GM19463 (cell line): ENCODE results near the gene CLSTN1.
"Not testable (repeated sequence)": the region's sequence is repeated elsewhere in the genome, so short reads cannot be mapped to it uniquely, and the experiment has no call there.

ENCODE experiments used
- ATAC-seq: cut with Tn5 transposase; IDR thresholded peaks from one replicate; pipeline ENCODE4 v1.9.1; 2021; ENCODE audit warnings: mild to moderate bottlenecking, moderate library complexity; ENCODE audit not compliant: unreplicated experiment

CLSTN1 gene

GRCh38 chr1:9766759-9767442, 56.9 kb downstream of the CLSTN1 start:
- no peak for ATAC-seq

- no peak for ATAC-seq
Measured at GRCh38 chr1:9764550-9764949, 59.2 kb downstream of the CLSTN1 start.

DNA sequence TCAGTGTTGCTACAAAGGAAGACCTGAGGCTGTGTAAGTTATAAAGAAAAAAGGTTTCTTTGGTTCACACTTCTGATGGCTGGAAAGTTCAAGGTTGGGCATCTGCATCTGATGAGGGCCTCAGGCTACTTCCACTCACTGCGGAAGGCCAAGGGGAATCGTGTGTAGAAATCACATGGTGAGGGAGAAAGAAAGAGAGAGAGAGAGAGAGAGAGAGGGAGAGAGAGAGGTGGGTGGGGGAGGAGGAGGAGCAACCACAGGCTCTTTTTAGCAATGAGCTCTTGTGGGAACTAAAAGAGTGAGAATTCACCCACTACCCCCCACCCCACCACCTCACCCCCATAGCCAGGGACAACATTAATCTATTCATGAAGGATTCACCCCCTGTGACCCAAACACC, 59.9 kb downstream of the CLSTN1 start:
- no peak for ATAC-seq

DNA sequence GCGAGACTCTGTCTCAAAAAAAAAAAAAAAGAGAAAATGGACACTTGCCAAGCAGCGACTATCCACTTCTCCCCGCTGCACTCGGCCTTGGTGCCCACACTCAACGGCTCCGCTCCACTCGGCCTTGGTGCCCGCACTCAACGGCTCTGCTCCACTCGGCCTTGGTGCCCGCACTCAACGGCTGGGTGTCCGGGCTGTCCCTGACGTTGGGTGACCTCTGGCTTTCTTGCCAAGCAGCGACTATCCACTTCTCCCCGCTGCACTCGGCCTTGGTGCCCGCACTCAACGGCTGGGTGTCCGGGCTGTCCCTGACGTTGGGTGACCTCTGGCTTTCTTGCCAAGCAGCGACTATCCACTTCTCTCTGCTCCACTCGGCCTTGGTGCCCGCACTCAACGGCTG, 61.3 kb downstream of the CLSTN1 start:
- not testable (repeated sequence) for ATAC-seq

- ATAC-seq: no peak
Measured at GRCh38 chr1:9761855-9762254, 61.9 kb downstream of the CLSTN1 start.

DNA sequence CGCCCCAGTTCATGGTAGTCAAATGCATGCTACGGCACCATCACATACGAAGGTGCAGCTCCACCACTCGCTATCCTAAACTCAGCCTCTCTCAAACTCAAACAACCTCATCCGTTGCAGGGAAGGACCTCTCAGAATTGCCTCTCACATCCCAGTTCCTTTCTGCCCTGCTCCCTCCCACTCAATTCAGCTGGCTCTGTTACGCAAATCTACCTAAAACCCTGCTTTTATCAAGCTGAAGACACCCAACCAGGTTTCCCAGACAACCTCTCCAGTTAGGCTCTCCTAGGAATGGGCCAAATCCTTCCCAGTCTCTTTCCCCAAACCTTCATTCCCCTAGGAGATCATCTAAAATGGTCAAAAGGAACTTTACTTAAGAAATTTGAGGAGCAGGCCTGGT, 62.9 kb downstream of the CLSTN1 start:
- ATAC-seq: no peak

DNA sequence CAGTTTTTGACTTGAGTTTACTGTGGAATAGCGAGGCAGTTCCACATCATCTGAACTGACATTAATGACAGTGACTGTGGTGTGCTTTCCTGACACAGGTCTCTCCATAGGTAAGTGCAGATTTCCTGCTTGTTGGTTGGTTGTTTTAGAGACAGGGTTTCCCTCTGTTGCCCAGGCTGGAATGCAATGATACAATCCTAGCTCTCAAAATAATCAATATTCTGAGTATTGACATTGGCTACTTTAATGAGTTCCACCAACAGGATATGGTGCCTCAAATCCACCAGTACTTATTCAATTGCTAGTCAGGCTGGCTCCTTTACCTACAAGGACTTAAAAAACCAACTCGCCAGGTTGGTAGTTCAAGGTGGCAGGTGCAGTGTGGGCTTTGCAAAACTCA, 63.8 kb downstream of the CLSTN1 start:
- no peak for ATAC-seq

DNA sequence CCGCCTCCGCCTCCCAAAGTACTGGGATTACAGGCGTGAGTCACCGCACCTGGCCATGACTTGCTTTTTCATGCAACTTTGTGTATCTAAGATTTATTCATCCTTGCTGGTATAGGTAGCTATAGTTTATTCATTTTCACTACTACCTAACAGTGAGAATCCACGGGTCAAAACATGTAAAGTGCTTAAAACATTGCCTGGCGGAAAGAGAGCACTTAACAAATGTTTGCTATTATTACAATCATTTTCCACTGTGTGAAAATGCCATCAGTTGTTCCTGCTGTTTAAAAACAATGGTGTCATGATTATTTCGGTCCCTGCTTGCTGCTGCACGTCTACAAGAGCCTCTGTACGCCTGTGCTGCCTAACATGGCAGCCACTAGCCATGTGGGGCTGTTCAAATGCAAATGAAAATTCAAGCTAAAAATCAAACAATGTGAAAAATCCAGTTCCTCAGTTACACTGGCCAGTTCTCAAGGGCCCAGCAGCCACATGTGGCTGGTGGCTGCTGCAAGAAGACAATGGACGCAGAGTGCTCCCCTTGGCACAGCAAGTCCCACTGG, 65.1 kb downstream of the CLSTN1 start:
- ATAC-seq: no peak

- no peak for ATAC-seq
Measured at GRCh38 chr1:9755441-9755995, 68.2 kb downstream of the CLSTN1 start.

GRCh38 chr1:9753121-9753531, 70.6 kb downstream of the CLSTN1 start:
- ATAC-seq: no peak

DNA sequence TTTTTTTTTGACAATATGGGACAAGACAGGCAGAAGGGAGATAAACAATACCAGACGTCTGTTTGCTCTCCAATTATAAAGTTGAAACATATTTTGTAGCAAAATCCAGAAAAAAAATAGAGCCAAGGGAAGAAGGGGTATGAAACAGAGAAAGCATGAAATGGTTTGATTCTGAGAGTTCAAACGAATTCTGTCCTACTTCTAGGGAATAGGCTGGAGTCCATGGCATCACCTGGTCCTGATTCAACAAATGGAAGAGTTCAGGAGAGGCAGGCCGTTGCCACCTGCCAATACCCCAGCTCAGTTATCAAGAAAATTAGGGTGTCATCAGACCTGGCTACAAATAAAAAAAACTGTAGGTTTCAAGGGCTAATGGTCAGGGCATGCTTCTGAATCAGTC, 71.8 kb downstream of the CLSTN1 start:
- no peak for ATAC-seq

GRCh38 chr1:9749361-9749760, 74.4 kb downstream of the CLSTN1 start:
- ATAC-seq: no peak

- not testable (repeated sequence) for ATAC-seq
Measured at GRCh38 chr1:9748391-9748790, 75.4 kb downstream of the CLSTN1 start.

- ATAC-seq: no peak
Measured at GRCh38 chr1:9746651-9747050, 77.1 kb downstream of the CLSTN1 start.

- ATAC-seq: no peak
Measured at GRCh38 chr1:9746211-9746610, 77.6 kb downstream of the CLSTN1 start.

DNA sequence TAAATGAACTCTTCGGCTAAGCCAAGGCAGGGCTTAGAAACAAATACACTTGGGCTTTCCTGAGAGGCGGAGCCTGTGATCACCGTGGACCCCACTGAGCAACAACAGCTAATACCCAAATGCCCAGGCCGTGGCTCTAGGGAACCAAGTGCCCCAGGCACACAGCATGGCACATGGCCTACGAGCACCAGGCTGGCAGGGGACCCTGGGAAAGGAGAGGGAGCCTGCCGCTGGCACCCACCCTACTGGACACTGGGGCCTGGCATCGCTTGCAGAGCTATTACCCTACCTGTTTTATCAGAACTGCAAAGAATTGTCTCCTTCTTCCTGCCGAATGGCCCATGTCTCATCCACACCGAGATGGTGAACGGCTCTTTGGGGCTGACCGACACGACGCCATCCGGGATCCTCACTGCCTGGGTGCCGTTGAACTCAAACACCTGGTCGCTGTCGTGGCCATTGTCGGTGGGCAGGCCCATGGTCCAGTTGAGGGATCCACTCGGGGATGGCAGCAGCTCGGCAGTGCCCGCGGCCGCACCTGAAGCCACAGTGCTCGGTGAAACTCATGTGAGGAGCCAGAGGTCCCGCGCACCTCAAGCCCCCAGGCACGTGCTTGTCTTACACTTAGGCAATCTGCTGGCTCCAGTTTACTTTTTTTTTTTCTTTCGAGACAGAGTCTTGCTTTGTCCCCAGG, 79.5 kb downstream of the CLSTN1 start:
- no peak for ATAC-seq

DNA sequence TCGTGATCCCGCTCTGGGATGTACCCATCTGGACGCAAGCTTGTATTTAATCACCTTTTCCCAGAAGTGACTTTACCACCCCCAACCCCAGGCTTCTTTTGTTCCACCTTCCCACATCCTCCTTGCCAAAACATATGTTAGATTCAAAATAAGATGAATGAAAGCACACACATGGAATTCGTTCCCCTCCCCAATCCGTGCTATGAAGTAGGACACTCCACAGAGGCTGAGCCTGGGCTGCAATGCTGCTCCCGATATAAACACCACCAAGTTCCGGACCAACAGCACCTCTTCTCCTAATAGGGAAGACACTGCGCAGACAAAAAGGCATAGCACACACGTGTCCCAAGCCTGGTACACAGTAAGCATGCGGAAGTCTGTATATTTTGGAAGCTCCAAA, 86.1 kb downstream of the CLSTN1 start:
- no peak for ATAC-seq

DNA sequence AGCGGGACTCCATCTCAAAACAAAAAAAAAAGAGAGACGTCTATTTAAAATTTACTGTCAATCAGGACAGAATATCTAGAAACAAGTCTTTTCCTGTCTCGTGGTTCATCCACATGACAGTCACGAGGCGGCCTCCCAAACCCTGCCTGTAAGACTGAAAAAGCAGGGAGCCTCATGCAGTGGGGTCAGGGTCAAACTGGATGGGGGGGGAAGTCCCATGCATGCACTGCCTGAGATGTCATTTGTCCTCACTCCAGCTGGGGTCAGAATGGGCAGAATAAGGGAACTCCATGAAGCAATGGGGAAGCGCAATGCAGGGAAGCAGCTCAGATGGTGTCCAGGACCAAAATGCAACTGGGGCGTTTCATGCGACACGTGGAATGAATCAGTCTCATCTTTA, 86.7 kb downstream of the CLSTN1 start:
- ATAC-seq: no peak

GRCh38 chr1:9736241-9736640, 87.5 kb downstream of the CLSTN1 start:
- no peak for ATAC-seq

DNA sequence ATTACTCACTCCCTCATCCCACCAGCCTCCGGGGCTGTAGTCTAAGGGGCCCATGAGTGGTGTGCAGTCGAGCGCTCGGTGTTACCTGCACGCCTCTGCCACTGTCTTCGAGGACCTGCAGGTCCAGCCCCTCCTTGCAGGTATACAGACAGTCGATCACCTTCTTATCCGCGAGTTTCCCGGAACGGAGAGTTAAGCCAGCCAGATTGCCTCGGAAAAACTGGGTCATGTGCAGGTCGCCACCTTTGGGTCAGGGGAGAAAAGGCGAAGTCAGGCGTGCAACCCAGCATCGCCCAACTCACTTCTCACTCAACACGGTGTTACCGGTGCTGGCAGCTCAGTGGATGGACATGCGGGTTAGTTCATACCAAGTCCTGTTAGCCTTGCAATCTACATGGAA, 88.0 kb downstream of the CLSTN1 start:
- no peak for ATAC-seq

GRCh38 chr1:9733160-9733789, 90.5 kb downstream of the CLSTN1 start:
- no peak for ATAC-seq
